ENCODE measurements around the gene SEC24D.

SEC24D gene

DNA sequence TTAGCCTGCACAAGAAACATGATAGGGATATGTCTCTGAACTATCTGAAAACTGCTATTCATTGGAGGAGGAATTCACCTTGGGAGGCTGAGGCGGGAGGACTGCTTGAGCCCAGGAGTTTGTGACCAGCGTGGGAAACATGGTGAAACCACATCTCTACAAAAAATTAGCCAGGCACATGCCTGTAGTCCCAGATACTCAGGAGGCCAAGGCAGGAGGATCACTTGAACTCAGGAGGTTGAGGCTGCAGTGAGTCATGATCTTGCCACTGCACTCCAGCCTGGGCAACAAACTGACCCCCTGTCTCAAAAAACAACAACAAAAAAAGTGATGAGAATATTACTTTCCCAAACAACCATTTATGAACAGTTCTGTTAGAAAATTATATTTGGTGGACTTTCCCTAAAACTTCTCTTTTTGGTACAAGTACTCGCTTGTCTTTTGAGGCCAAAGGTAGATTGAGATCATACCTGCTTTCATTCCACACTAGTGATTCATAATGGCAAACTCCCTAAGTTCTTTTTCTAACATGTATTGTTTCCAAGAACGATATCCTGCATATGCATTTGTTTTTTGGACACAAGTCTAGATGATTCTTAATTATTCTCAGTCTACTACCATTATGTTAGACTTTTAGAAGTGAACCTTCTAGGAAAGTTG, 117.3 kb downstream of the SEC24D start:
- no peak for DNase-seq (ENCODE audit: low read depth)

DNA sequence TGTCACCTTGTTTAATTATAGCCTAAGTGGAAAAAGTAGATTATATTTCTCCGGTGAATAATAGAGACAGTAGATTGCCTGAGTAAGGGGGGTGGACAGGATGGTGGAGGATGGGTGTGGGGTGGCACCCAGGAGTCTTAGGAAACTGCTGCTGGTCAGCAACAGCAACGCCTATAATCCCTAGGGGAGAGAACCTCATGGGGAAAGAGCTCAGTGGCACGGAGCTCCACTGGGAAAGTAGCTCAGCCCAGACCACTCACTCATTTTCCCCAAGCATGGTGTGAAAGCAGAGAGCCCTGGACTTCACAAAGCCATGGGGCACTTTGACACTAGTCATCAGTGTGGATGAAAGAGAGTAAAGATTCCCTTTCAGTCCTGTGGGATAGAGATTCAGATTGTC, 119.6 kb downstream of the SEC24D start:
- no peak for DNase-seq (ENCODE audit: low read depth)

DNA sequence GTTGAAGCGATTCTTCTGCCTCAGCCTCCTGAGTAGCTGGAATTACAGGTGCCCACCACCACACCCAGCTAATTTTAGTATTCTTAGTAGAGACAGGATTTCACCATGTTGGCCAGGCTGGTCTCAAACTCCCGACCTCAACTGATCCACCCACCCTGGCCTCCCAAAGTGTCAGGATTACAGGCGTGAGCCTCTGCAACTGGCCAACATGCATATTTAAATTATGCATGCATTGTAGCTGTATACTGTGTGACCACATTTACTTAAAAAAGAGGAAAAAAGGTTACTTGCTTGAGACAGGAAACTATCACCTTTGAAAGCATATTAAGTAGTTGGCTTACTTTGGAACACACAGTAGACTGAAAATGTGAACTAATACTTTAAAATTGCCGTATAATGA, 121.2 kb downstream of the SEC24D start:
- DNase-seq (ENCODE audit: low read depth): no peak

DNA sequence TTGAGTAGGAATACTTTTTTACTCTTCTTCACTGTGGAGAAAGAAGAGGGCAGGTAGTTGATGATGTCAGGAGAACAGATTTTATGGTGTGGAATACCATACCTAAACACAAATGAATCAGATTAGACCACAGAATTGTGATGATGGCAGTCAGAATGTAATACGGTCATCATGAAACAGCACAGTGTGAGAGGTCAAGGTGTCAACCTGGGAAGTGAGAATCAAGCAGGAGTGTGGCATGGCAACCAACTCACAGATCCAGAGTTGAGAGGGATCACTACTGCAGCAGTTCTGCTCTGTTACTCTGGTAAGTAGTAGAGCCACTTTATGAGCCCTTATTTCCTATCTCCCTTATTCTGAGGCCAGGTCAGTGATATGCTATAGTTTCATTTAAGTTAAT, 123.1 kb downstream of the SEC24D start:
- DNase-seq (ENCODE audit: low read depth): no peak

DNA sequence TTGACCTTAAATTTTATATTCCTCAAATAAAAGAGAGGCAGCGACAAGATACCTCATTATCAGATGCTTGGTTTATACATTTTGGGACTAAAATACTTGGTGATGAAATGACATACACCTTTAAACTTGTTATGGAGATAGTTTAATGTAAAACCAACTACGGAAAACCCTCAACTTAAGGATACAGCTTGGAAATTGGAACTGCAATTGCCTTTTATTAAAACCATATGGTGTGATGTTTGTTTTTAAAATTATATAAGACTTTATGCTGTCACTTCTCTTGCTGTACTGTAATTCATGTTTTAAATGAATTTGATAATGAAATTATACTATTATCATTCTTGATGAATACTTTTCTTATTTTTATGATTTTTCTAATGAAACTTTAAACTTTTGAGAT, 124.9 kb downstream of the SEC24D start:
- no peak for DNase-seq (ENCODE audit: low read depth)

DNA sequence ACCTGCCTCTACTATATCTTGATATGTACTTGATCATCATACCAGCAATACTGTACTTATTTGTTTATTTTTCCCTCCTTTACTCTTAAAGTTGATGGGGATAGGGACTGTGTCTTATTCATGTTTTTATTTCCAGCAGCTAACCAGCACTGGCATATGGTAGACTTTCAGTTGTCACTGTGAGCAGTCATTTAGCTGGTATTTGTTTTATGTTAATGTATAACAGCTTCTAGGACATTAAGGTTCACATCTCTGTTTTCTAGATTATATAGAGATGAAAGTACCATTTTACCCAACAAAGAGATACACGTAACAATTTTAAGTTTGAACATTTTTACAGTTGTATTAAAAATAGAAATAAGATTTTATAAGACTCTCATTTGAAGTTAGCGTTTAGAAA, 132.8 kb downstream of the SEC24D start:
- no peak for DNase-seq (ENCODE audit: low read depth)

DNA sequence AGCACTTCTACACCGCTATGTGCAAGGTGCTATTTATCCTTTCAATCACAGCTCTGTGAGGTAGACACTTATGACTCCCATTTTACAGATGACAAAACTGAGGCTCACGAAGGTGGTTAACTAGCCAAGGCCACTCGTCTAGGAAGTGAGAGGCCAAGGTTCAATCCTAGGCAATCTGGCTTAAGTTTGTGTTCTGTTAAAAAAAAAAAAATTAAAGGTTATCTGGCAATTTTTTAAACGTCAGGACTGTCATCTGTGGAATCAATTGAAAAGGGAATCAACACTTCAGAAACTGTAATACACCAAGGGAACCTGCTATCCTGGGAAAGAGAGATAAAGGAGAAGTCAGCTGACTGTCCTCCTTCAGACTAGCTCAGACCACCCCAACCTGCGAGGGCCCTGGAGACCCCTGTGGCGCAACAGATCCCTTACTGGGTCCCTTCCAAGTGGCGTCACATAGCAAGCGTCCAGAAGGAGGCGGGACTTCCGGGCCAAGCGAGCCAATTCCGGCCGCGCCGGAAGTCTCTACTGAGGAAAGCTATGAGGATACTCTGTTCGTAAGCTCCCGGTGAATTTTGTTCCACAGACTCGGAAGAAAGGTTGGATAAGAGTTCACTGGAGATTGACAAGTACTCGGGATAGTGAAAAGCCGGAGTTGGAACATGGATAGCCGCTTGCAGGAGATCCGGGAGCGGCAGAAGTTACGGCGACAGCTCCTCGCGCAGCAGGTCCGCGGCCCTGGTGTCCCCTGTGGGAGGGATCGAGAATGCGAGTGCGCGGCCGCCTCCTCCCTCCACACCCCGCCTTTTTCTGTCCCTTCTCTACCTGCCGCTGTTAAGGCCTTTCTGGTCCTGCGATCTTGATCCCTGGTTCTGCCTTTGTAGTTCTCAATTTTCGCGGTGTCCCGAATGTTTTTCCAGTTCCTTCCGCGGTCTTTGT, 150.8 kb downstream of the SEC24D start, which contains the start of gene METTL14:
Gene METTL14, plus strand, starts transcription at position 520 of the 939 bp plus-strand sequence. Its CDS starts 143 bp downstream, at position 663.
- peak; percentile 75 for DNase-seq (ENCODE audit: low read depth)

DNA sequence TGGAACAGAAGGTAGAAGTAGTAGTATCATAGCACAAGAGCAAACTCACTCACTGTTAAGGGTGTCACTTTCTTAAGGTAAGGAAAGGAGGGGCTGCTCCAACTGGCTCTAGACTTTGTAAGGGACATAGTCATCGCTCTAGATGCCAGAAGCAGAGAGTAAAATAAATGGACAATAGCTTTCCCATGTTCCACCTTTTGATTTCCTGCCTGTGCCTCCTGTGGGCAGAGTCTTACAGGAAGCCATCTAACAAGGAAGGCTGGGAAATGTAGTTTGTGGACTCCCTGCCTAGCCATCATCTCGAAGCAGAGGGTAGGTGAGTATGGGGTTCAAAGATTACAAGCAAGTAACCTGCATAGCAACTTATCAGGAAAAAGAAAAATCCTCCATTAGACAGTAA, 152.4 kb downstream of the SEC24D start:
- no peak for DNase-seq (ENCODE audit: low read depth)

DNA sequence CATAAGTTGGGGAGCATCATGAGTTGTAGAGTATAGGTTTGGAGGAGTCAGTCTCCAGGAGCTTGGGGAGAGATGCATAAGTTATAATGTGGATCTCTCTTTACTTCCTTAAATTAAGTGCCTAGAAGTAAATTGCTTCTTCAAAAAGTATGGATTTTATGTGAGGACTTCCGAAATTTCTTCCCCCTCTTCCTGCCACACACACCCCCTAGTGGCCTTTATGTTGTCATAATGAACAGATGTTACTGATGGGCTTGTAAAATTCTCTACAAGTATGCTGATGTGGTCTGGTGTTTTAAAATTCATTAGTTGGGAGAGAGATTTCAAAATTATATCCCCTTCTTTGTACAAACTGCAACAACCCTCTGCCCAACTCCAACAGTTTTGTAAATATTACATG, 153.0 kb downstream of the SEC24D start:
- no peak for DNase-seq (ENCODE audit: low read depth)

DNA sequence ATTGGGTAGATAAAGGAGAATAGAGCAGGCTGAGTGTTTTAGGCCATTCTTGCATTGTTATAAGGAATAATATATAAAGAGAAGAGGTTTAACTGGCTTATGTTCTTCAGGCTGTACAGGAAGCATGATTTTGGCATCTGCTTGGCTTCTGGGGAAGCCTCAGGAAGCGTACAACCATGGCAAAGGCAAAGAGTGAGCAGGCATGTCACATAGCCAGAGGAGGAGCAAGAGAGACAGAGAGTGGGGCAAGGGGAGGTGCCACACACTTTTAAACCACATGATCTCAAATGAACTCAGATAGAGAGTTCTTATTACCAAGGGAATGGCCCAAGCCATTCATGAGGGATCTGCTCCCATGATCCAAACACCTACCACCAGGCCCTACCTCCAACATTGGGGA, 155.1 kb downstream of the SEC24D start:
- no peak for DNase-seq (ENCODE audit: low read depth)

DNA sequence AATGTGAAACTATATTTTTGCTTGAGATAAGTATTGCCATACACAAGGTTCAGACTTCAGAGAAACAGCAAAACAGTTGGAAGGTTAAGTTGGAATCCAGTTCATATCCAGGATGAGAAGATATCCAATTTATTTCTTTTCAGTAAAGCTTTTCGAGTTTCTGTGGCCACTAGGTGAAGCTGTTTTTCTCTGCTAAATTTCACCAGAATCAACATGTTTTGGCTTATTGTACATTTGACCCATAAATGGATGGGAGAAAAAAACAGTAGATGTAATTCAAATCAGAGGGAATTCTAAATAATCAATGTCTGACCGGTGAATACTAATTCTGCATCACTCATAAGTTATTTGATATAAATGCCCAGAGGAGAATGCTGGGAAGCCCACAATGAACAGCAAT, 159.8 kb downstream of the SEC24D start:
- DNase-seq (ENCODE audit: low read depth): no peak
